H1 (cell line): ENCODE measurements around the gene ARHGEF3. TPM values are rescaled to one million over a fixed set of nuclear protein-coding genes. Genes with fewer than 3 reads are reported as not detected.

ENCODE experiments used
- BACH1 ChIP-seq: IDR thresholded peaks from 2 replicates; pipeline ENCODE4 v1.6.1; 2012; ENCODE audit warnings: low read length, improper control_type of control experiment
- CEBPB ChIP-seq: IDR thresholded peaks from 2 replicates; pipeline ENCODE4 v1.6.1; 2012; ENCODE audit warnings: low read depth, low read length
- JUND ChIP-seq: IDR thresholded peaks from 2 replicates; pipeline ENCODE4 v1.6.1; 2011; ENCODE audit warnings: mild to moderate bottlenecking, improper control_type of control experiment, low read length
- KDM1A ChIP-seq: fragments of 200-600, 300-600 bp; sonication (generic); IDR thresholded peaks from 2 replicates; pipeline ENCODE4 v1.7.1; 2016; ENCODE audit warnings: mild to moderate bottlenecking, low read length, borderline replicate concordance
- NANOG ChIP-seq: IDR thresholded peaks from 2 replicates; pipeline ENCODE4 v1.6.1; 2011; ENCODE audit warnings: low read length, low read depth, mild to moderate bottlenecking, inconsistent platforms; ENCODE audit not compliant: insufficient read depth, poor library complexity, severe bottlenecking
- PHF8 ChIP-seq: fragments of 200-600 bp; sonication (generic); conservative IDR thresholded peaks from 2 replicates; pipeline ENCODE4 v1.7.1; 2012; ENCODE audit warnings: low read depth, mild to moderate bottlenecking, inconsistent platforms, low read length, moderate library complexity
- SP2 ChIP-seq: IDR thresholded peaks from 2 replicates; pipeline ENCODE4 v1.6.1; 2012; ENCODE audit warnings: mild to moderate bottlenecking, low read length, inconsistent platforms
- polyA plus RNA-seq, 7 experiments: library from polyadenylated mRNA; depleted of rRNA in 3 of 7; stranded (reverse) in 5 of 7; unstranded in 2 of 7; fragments of >200 nt in 5 of 7; fragments of 200-250 nt in 2 of 7; gene quantifications; 1 replicate in 5 of 7; 2 replicates in 1 of 7; 4 replicates in 1 of 7; pipeline versions ENCODE4 v1.2.1 to v1.2.3, GENCODE V29; 2011 to 2013; ENCODE audit warnings: missing spikeins in 2 of 7, mixed read lengths in 2 of 7
- total RNA-seq: library from RNA; stranded (reverse); fragmentation: NEBNext Ultra II Directional; extraction: Animal tissue kit (Norgen Biotek cat#: 25700); gene quantifications from 2 replicates; pipeline ENCODE4 v1.2.1, GENCODE V29; 2021

The ARHGEF3 gene
- total and polyA plus RNA-seq, 2 of the 8 experiments (the other 6 are each of a cell fraction or from before 2014, with no cell fraction given) = 2.8 to 6.0 TPM

DNA sequence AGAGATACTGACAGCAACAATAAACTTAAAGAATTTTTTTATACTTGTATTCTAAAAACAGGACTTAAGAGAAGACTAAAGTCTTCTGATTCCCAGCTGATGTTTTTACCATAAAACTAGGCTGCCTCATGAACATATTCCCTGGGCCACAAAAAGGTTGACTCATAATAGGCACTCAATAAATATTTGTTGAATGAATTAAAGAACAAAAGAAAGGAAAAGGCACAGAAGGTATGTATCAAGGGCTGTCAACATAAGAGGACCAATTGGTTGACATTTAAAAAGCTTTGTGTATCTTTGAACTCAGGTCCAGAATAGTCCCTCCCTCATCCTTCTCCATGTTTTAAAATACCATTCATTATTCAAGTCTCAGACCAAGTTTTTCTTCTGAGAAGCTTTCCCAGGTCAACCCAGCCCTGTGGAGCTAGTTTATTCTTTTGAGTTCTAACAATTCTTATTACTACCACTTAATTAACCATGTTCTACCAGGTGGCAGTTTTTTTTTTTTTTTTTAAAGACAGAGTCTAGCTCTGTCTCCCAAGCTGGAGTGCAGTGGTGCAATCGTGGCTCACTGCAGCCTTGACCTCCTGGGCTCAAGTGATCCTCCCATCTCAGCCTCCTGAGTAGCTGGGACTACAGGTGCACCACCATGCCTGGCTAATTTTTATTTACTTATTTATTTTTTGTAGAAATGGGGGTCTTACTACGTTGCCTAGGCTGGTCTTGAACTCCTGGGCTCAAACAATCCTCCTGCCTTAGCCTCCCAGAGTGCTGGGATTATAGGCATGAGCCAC lies 17.5 kb upstream of the ARHGEF3 start (continued):
- TF ChIP-seq SP2 = no peak
- TF ChIP-seq CEBPB = no peak
- no peak for TF ChIP-seq NANOG
- no peak for TF ChIP-seq PHF8
- no peak for TF ChIP-seq KDM1A
- TF ChIP-seq BACH1 = no peak
- TF ChIP-seq JUND = no peak
